HEK293 (cell line): ENCODE data around the gene ATAD1.

Experiments used
- ZNF311 ChIP-seq: fragments of 450-650 bp; formaldehyde crosslinking; IDR thresholded peaks from 2 replicates; pipeline ENCODE4 v1.5.1; 2017; ENCODE audit warnings: missing biosample characterization, missing genetic modification characterization, borderline replicate concordance
- ZNF558 ChIP-seq: fragments of 450-650 bp; formaldehyde crosslinking; IDR thresholded peaks from 2 replicates; pipeline ENCODE4 v1.5.1; 2016; ENCODE audit warnings: missing biosample characterization, missing genetic modification characterization
- TF ChIP-seq, protein P1 (sequence below): fragments of 450-650 bp; formaldehyde crosslinking; IDR thresholded peaks from 2 replicates; pipeline ENCODE4 v1.5.1; 2016; ENCODE audit warnings: missing biosample characterization, missing genetic modification characterization

DNA sequence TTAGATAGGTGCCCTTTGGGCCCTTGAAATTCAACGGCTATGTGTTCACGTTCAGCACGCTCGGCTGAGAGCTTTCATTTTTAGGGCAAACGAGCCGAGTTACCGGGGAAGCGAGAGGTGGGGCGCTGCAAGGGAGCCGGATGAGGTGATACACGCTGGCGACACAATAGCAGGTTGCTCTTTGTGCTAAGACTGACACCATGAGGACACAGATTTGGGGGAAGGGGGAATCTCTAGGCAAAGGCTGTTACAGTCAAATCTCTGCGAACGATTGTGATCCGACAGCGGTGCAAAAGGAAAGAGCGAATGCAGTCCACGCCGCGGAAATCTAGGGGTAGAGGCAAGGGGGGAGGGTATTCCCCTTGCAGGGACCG, 44.6 kb upstream of the ATAD1 start:
- TF ChIP-seq ZNF311 (tag by site-specific recombination) (no peak), ZNF558 (tag by site-specific recombination) (no peak)
- TF ChIP-seq, protein P1, sequence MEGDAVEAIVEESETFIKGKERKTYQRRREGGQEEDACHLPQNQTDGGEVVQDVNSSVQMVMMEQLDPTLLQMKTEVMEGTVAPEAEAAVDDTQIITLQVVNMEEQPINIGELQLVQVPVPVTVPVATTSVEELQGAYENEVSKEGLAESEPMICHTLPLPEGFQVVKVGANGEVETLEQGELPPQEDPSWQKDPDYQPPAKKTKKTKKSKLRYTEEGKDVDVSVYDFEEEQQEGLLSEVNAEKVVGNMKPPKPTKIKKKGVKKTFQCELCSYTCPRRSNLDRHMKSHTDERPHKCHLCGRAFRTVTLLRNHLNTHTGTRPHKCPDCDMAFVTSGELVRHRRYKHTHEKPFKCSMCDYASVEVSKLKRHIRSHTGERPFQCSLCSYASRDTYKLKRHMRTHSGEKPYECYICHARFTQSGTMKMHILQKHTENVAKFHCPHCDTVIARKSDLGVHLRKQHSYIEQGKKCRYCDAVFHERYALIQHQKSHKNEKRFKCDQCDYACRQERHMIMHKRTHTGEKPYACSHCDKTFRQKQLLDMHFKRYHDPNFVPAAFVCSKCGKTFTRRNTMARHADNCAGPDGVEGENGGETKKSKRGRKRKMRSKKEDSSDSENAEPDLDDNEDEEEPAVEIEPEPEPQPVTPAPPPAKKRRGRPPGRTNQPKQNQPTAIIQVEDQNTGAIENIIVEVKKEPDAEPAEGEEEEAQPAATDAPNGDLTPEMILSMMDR (tag by site-specific recombination), result peak; percentile 61; the same call in 1 of the 2 replicates
